GM21515 (cell line): Measurements from ENCODE around the gene OSTC.
A peak's percentile ranks its signal among the peaks of the same experiment; 100 is the strongest.

Experiments
- ATAC-seq: cut with Tn5 transposase; IDR thresholded peaks from one replicate; pipeline ENCODE4 v1.9.1; 2021; ENCODE audit not compliant: unreplicated experiment

Gene OSTC

GRCh38 chr4:108650212-108651013, at the start of gene OSTC:
TSS of gene OSTC (plus strand) at chr4:108650599. CDS start at chr4:108650656, 57 bp downstream.
- ATAC-seq: peak; percentile 96

GRCh38 chr4:108601106-108601505, 49.3 kb upstream of the OSTC start:
- ATAC-seq: no peak

- ATAC-seq: no peak
Observed at GRCh38 chr4:108601532-108601931, 48.9 kb upstream of the OSTC start.

- no peak for ATAC-seq
Observed at GRCh38 chr4:108602163-108602562, 48.2 kb upstream of the OSTC start.

- no peak for ATAC-seq
Observed at GRCh38 chr4:108607079-108607815, 43.2 kb upstream of the OSTC start.

GRCh38 chr4:108611365-108611764, 39.0 kb upstream of the OSTC start:
- no peak for ATAC-seq

- no peak for ATAC-seq
Observed at GRCh38 chr4:108612365-108612764, 38.0 kb upstream of the OSTC start.

- ATAC-seq: peak; percentile 12
Observed at GRCh38 chr4:108619372-108620100, 30.9 kb upstream of the OSTC start.

- ATAC-seq: peak; percentile 100
Observed at GRCh38 chr4:108620101-108620932, 30.1 kb upstream of the OSTC start, which contains the start of gene RPL34. TSS of gene RPL34 (plus strand) at chr4:108620576. CDS start at chr4:108621960, 1,384 bp downstream.

GRCh38 chr4:108620933-108621905, 29.2 kb upstream of the OSTC start:
- ATAC-seq: no peak

GRCh38 chr4:108622022-108622421, 28.4 kb upstream of the OSTC start:
- no peak for ATAC-seq

- ATAC-seq: no peak
Observed at GRCh38 chr4:108622828-108623227, 27.6 kb upstream of the OSTC start.

GRCh38 chr4:108624263-108625056, 25.9 kb upstream of the OSTC start:
- ATAC-seq: no peak

- ATAC-seq: no peak
Observed at GRCh38 chr4:108626056-108626455, 24.3 kb upstream of the OSTC start.

GRCh38 chr4:108628411-108628810, 22.0 kb upstream of the OSTC start:
- no peak for ATAC-seq

GRCh38 chr4:108635070-108635655, 15.2 kb upstream of the OSTC start:
- no peak for ATAC-seq

- ATAC-seq: no peak
Observed at GRCh38 chr4:108636246-108636645, 14.2 kb upstream of the OSTC start.

GRCh38 chr4:108637856-108638255, 12.5 kb upstream of the OSTC start:
- no peak for ATAC-seq
